Spleen (tissue), 7 donors: Measurements from ENCODE around the gene PLAC8L1.

Source experiments
- CTCF ChIP-seq, 11 experiments: fragments of 200-600 bp in 7 of 11; fragments of 450-650 bp in 4 of 11; sonication (generic) in 4 of 11; IDR thresholded peaks in 8 of 11; conservative IDR thresholded peaks in 3 of 11; 1 replicate in 7 of 11; 2 replicates in 4 of 11; pipeline versions ENCODE4 v1.4.0 to v1.8.0; 2016 to 2021; ENCODE audit warnings: antibody characterized with exemption in 11 of 11, inconsistent platforms in 4 of 11, mild to moderate bottlenecking in 1 of 11
- POLR2AphosphoS5 ChIP-seq, 3 donors: sonication (generic); formaldehyde crosslinking; IDR thresholded peaks; one replicate each; pipeline ENCODE4 v1.5.1; 2017; ENCODE audit warnings: antibody characterized with exemption in 3 of 3
- donor health status: DM: no; HTN: no; CAD: no; lungs with moderate emphysema.
- donor health status: DM: no; HTN: no; CAD: no.
- donor health status: DM: no; HTN: no; CAD: no.

GRCh38 chr5:146068977-146069779, 36.2 kb downstream of the PLAC8L1 start:
- TF ChIP-seq POLR2AphosphoS5 (IDR thresholded peaks at IDR 0.05), result no peak
- TF ChIP-seq CTCF (IDR thresholded peaks at IDR 0.05 in 8 of 11, conservative IDR thresholded peaks at IDR 0.05 in 3 of 11), result no peak
